ENCODE results near the gene TAS2R40. TPM values are rescaled to one million over a fixed set of nuclear protein-coding genes. Genes with fewer than 3 reads are reported as not detected.
"Not testable (repeated sequence)": the region's sequence is repeated elsewhere in the genome, so short reads cannot be mapped to it uniquely, and the experiment has no call there.

Gene TAS2R40
- not detected in 2 replicates for total RNA-seq (2014; rRNA removed; shearing (Covaris generic))

- DNase-seq (ENCODE audit: low spot score): no peak
These were observed at the start of gene TAS2R40 for GRCh38 chr7:143221737-143222136. TSS of gene TAS2R40 (plus strand) at chr7:143222037. CDS start at chr7:143222079, 42 bp downstream.

GRCh38 chr7:143172354-143172753, 49.5 kb upstream of the TAS2R40 start:
- DNase-seq (ENCODE audit: low spot score): peak; percentile 10

GRCh38 chr7:143176128-143176527, 45.7 kb upstream of the TAS2R40 start:
- no peak for DNase-seq (ENCODE audit: low spot score)

GRCh38 chr7:143177374-143178119, 44.3 kb upstream of the TAS2R40 start:
- DNase-seq (ENCODE audit: low spot score): no peak

- DNase-seq (ENCODE audit: low spot score): not testable (repeated sequence)
These were observed 41.1 kb upstream of the TAS2R40 start for GRCh38 chr7:143180771-143181170.

- no peak for DNase-seq (ENCODE audit: low spot score)
These were observed 40.5 kb upstream of the TAS2R40 start for GRCh38 chr7:143181349-143181748.

- no peak for DNase-seq (ENCODE audit: low spot score)
These were observed 38.8 kb upstream of the TAS2R40 start, which contains the start of gene TAS2R39 for GRCh38 chr7:143183024-143183423. TSS of gene TAS2R39 (plus strand) at chr7:143183419. CDS start at chr7:143183419, 0 bp downstream.

- no peak for DNase-seq (ENCODE audit: low spot score)
These were observed 36.3 kb upstream of the TAS2R40 start for GRCh38 chr7:143185551-143185950.

GRCh38 chr7:143188994-143189393, 32.8 kb upstream of the TAS2R40 start:
- no peak for DNase-seq (ENCODE audit: low spot score)

GRCh38 chr7:143193880-143194279, 28.0 kb upstream of the TAS2R40 start:
- no peak for DNase-seq (ENCODE audit: low spot score)

GRCh38 chr7:143199040-143199439, 22.8 kb upstream of the TAS2R40 start:
- no peak for DNase-seq (ENCODE audit: low spot score)

- no peak for DNase-seq (ENCODE audit: low spot score)
These were observed 19.7 kb upstream of the TAS2R40 start for GRCh38 chr7:143202161-143202560.

GRCh38 chr7:143203386-143203785, 18.5 kb upstream of the TAS2R40 start:
- DNase-seq (ENCODE audit: low spot score): no peak

- peak; percentile 50 for DNase-seq (ENCODE audit: low spot score)
These were observed 16.1 kb upstream of the TAS2R40 start for GRCh38 chr7:143205560-143206293.

GRCh38 chr7:143210541-143210940, 11.3 kb upstream of the TAS2R40 start:
- no peak for DNase-seq (ENCODE audit: low spot score)

GRCh38 chr7:143213478-143213877, 8.4 kb upstream of the TAS2R40 start:
- not testable (repeated sequence) for DNase-seq (ENCODE audit: low spot score)

- peak; percentile 98 for DNase-seq (ENCODE audit: low spot score)
These were observed 6.8 kb upstream of the TAS2R40 start for GRCh38 chr7:143214789-143215679.

GRCh38 chr7:143216151-143216550, 5.7 kb upstream of the TAS2R40 start:
- no peak for DNase-seq (ENCODE audit: low spot score)

GRCh38 chr7:143216686-143217085, 5.2 kb upstream of the TAS2R40 start:
- no peak for DNase-seq (ENCODE audit: low spot score)

GRCh38 chr7:143217806-143218205, 4.0 kb upstream of the TAS2R40 start:
- DNase-seq (ENCODE audit: low spot score): no peak

- DNase-seq (ENCODE audit: low spot score): no peak
These were observed 551 bp upstream of the TAS2R40 start for GRCh38 chr7:143221286-143221685.

- no peak for DNase-seq (ENCODE audit: low spot score)
These were observed 945 bp downstream of the TAS2R40 start for GRCh38 chr7:143222782-143223181.

Measured in HT-29 (cell line).